BE2C (cell line): Measurements from ENCODE around the gene ARSA.
A peak's percentile ranks its signal among the peaks of the same experiment; 100 is the strongest.
"Not testable (repeated sequence)": the region's sequence is repeated elsewhere in the genome, so short reads cannot be mapped to it uniquely, and the experiment has no call there.

Experiments
- DNase-seq: peaks from one replicate; pipeline ENCODE4 v3.0.0-alpha.2; 2020
- H3K27me3 ChIP-seq: fragments of 250-450 bp; sonication (Bioruptor Pico); 2 replicates; pipeline ENCODE4 v1.5.1; 2020; ENCODE audit warnings: mild to moderate bottlenecking
- H3K36me3 ChIP-seq: fragments of 250-450 bp; sonication (Bioruptor Pico); 2 replicates; pipeline ENCODE4 v1.5.1; 2020; ENCODE audit warnings: mild to moderate bottlenecking
- H3K4me1 ChIP-seq: fragments of 250-450 bp; sonication (Bioruptor Pico); 2 replicates; pipeline ENCODE4 v1.5.1; 2020
- H3K4me3 ChIP-seq: 2 replicates; pipeline ENCODE4 v1.5.1; 2011; ENCODE audit warnings: low read depth, low read length
- H3K9me3 ChIP-seq: fragments of 250-450 bp; sonication (Bioruptor Pico); 2 replicates; pipeline ENCODE4 v1.5.1; 2020
- TF ChIP-seq, protein P1 (sequence below): IDR thresholded peaks from 2 replicates; pipeline ENCODE4 v1.5.1; 2012; ENCODE audit warnings: mild to moderate bottlenecking, low read depth, low read length

Gene ARSA

DNA sequence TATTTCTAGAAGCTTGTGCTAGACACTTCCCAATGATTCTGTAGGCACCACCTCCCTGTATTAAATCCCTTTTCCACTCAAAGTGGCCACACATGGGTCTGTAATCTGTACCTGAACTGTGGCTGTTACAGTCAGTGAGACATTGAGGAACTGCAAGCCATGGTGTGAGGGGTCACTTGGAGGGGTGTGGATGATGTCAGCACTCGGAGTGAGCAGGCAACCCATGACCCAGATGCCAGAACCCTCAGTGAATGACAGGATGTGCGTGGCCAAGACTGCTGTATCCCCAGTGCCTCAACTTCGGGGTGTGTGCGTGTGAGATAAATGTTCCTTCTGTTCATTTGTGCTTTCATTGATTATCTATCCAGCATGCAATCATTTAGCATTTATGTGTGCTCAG lies 30.0 kb upstream of the ARSA start:
- H3K4me3 ChIP-seq: no peak overlapping the region
- peaks cover 5% of the 10 kb centered on the region; the same call in 1 of the 2 replicates for H3K9me3 ChIP-seq
- peaks cover 3% of the 10 kb centered on the region; the same call in 1 of the 2 replicates for H3K27me3 ChIP-seq
- TF ChIP-seq, protein P1, sequence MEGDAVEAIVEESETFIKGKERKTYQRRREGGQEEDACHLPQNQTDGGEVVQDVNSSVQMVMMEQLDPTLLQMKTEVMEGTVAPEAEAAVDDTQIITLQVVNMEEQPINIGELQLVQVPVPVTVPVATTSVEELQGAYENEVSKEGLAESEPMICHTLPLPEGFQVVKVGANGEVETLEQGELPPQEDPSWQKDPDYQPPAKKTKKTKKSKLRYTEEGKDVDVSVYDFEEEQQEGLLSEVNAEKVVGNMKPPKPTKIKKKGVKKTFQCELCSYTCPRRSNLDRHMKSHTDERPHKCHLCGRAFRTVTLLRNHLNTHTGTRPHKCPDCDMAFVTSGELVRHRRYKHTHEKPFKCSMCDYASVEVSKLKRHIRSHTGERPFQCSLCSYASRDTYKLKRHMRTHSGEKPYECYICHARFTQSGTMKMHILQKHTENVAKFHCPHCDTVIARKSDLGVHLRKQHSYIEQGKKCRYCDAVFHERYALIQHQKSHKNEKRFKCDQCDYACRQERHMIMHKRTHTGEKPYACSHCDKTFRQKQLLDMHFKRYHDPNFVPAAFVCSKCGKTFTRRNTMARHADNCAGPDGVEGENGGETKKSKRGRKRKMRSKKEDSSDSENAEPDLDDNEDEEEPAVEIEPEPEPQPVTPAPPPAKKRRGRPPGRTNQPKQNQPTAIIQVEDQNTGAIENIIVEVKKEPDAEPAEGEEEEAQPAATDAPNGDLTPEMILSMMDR: no peak
- no peaks in the 10 kb centered on the region for H3K36me3 ChIP-seq
- no peaks in the 10 kb centered on the region for H3K4me1 ChIP-seq
- DNase-seq: no peak

DNA sequence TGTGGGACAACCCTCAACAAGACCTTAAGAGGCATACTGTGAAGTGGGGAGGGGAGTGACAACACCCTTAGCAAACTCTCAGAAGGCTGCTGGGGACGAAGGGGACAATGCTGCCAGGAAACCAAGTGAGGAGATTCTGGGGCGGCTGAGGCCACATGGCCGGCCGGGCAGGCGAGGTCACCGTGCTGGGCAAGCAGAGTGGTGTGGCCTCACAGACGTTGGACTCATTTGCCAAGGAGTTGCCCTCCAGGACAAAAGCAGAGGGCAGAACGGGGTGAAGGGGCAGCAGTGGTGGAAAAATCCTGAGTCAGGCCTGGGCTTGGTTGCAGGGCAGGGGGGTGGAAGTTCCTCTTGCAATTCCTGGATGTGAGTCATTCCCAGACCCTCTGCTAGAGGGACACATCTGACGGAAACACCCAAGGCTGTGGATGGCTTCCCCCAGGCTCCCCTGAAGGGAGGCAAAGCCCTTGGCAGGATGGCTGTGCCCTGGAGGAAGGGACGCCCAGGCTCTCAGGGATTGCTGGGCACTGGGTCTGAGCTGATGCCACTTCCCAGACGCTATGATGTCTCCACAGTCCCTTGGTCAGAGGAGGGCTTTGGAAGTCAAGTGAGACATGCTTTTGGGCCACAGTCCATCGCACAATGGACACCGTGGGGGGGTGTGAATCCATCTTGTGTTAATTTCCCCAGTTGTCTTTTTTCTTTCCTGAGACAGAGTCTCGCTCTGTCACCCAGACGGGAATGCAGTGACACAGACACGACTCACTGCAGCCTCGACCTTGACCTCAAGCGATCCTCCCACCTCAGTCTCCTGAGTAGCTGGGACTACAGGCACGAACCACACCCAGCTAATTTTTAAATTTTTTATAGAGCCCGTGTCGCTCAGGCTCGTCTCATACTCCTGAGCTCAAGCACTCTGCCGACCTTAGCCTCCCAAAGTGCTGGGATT lies 28.4 kb upstream of the ARSA start:
- Histone ChIP-seq H3K4me1 (no peaks in the 10 kb centered on the region), H3K9me3 (peaks cover 5% of the 10 kb centered on the region; the same call in 1 of the 2 replicates), H3K27me3 (peaks cover 8% of the 10 kb centered on the region), H3K36me3 (no peaks in the 10 kb centered on the region), H3K4me3 (no peak overlapping the region)
- TF ChIP-seq, protein P1: no peak
- DNase-seq: no peak

DNA sequence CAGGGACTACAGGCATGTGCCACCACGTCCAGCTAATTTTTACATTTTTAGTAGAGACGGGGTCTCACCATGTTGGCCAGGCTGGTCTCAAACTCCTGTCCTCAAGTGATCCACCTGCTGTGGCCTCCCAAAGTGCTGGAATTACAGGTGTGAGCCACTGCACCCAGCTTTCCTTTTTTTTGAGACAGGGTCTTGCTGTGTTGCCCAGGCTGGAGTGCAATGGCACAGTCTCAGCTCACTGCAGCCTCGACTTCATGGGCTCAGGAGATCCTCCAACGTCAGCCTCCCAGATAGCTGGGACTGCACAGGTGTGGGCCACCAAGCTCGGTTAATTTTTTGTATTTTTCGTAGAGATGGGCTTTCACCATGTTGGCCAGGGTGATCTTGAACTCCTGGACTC lies 26.7 kb upstream of the ARSA start:
- not testable (repeated sequence) for H3K9me3 ChIP-seq, H3K36me3 ChIP-seq, DNase-seq, H3K27me3 ChIP-seq, H3K4me3 ChIP-seq, H3K4me1 ChIP-seq

DNA sequence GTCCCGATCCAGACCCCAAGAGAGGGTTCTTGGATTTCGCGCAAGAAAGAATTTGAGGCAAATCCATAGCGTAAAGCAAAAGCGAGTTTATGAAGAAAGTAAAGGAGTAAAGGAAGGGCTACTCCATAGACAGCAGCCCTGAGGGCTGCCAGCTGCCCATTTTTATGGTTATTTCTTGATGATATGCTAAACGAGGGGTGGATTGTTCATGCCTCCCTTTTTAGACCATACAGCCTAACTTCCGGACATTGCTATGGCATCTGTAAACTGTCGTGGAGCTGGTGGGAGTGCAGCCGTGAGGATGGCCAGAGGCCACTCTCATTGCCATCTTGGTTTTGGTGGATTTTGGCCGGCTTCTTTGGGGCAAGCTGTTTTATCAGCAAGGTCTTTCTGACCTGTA lies 25.3 kb upstream of the ARSA start:
- DNase-seq: no peak
- no peak overlapping the region for H3K4me3 ChIP-seq
- peaks cover 8% of the 10 kb centered on the region for H3K27me3 ChIP-seq
- TF ChIP-seq, protein P1: no peak
- peaks cover 5% of the 10 kb centered on the region; the same call in 1 of the 2 replicates for H3K9me3 ChIP-seq
- no peaks in the 10 kb centered on the region for H3K4me1 ChIP-seq
- no peaks in the 10 kb centered on the region for H3K36me3 ChIP-seq

DNA sequence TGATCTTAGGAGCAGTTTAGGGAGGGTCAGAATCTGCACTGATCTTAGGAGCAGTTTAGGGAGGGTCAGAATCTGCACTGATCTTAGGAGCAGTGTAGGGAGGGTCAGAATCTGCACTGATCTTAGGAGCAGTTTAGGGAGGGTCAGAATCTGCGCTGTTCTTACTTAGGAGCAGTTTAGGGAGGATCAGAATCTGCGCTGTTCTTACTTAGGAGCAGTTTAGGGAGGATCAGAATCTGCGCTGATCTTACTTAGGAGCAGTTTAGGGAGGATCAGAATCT lies 15.8 kb upstream of the ARSA start:
- not testable (repeated sequence) for H3K36me3 ChIP-seq, DNase-seq

DNA sequence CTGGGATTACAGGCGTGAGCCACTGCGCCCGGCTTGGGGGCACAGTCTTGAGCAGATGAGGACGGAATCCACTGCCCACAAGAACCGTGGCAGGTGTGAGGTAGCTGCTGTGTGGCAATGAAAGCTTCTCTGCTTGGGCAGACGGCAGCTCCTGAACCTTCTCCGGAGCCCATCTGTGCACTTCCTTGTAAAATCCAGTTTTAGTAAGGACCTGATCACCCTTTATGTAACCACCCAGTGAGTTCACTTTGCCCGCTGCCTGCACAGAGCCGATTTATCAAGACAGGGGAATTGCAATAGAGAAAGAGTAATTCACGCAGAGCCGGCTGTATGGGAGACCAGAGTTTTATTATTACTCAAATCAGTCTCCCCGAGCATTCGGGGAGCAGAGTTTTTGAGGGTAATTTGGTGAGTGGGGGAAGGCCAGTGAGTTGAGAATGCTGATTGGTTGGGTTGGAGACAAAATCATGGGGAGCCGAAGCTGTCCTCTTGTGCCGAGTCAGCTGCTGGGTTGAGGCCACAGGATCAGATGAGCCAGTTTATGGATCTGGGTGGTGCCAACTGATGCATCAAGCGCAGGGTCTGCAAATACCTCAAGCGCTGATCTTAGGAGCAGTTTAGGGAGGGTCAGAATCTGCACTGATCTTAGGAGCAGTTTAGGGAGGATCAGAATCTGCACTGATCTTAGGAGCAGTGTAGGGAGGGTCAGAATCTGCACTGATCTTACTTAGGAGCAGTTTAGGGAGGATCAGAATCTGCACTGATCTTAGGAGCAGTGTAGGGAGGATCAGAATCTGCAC lies 15.3 kb upstream of the ARSA start:
- not testable (repeated sequence) for H3K4me3 ChIP-seq, H3K4me1 ChIP-seq, H3K36me3 ChIP-seq, DNase-seq, H3K9me3 ChIP-seq
- H3K27me3 ChIP-seq: peaks cover 21% of the 10 kb centered on the region

More for the DNA sequence above, 15.8 kb upstream of the ARSA start:
- not testable (repeated sequence) for H3K4me1 ChIP-seq, H3K9me3 ChIP-seq, H3K4me3 ChIP-seq
- H3K27me3 ChIP-seq: peaks cover 21% of the 10 kb centered on the region

DNA sequence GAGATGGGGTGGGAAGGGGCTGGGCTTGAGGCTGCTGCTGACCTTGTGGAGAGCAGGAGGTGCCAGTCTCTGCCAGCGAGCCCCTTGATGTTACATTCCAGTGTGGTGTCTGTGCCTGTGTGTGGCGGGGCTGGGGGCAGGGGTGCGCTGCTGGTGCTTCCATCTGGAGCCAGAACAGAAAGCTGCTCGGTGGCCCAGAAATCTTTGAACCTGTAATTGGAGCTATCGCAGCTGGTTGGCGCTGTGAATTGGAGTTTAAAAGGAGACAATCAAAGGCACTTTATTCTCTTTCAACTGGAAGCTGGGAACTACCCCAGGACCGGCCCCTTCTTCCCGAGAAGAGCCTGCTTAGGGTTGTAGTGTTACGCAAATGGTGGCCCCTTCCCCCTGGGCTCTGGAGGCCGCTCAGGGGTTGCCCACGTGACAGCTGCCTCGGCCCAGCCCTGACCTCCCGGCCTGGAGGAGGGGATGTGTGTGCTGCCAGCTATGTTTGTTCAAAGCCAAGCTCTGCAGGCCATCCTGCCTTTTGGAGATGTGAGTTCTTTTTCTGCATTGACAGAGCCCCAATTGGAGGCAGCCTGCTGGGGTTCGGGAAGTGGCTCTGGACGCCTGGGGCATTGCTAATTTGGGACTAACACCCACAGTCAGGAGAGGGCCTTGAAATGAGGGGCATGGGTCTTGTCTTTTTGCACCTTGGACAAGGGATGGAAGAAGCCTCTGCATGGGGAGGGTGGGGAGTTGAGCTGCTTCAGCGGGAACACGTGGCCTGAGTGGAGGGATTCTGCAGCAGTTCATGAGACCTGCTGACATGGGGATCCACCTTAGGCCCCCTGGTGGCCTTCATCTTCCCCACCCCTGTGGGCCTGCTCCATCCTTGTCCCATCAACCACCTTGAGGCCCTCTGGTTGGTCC lies 14.0 kb upstream of the ARSA start:
- peak; percentile 26 for DNase-seq
- no peaks in the 10 kb centered on the region for H3K4me1 ChIP-seq
- peaks cover 21% of the 10 kb centered on the region for H3K27me3 ChIP-seq
- H3K4me3 ChIP-seq: no peak overlapping the region
- peaks cover 2% of the 10 kb centered on the region; the same call in 1 of the 2 replicates for H3K9me3 ChIP-seq
- H3K36me3 ChIP-seq: no peaks in the 10 kb centered on the region
- TF ChIP-seq, protein P1: peak; percentile 22
